B cell (primary cell): ENCODE data around the gene PTPRG. TPM values are rescaled to one million over a fixed set of nuclear protein-coding genes. Genes with fewer than 3 reads are reported as not detected.

ENCODE experiments used
- ATAC-seq: fragments of 200-7000 bp; cut with Tn5 transposase; one replicate; pipeline ENCODE4 v1.10.0; 2021; ENCODE audit warnings: low read depth, mild to moderate bottlenecking, moderate number of reproducible peaks, moderate library complexity
- CTCF ChIA-PET: fragments of 350-600 bp; sonication (Branson Sonifier 250); formaldehyde crosslinking; loops from one replicate; lab custom pipeline; 2021; ENCODE audit warnings: antibody characterized with exemption, inconsistent platforms; lab: Charles Lee
- POLR2A ChIA-PET: fragments of 350-600 bp; sonication (Branson Sonifier 250); formaldehyde crosslinking; loops from one replicate; lab custom pipeline; 2021; ENCODE audit warnings: antibody characterized with exemption; lab: Charles Lee
- DNase-seq: peaks from one replicate; pipeline ENCODE4 v3.0.0; 2013
- H2AFZ ChIP-seq: 2 replicates; pipeline ENCODE4 v1.6.1; 2012; ENCODE audit warnings: mild to moderate bottlenecking, low read depth, low read length; ENCODE audit not compliant: insufficient read depth, poor library complexity, severe bottlenecking
- H3K27ac ChIP-seq, 2 donors: 1 replicate in 1 of 2; 2 replicates in 1 of 2; pipeline ENCODE4 v1.5.1; 2012 to 2013; ENCODE audit warnings: low read length in 2 of 2, mild to moderate bottlenecking in 2 of 2, moderate library complexity in 1 of 2
- H3K27me3 ChIP-seq, 4 experiments: fragments of 200-600 bp in 1 of 4; sonication (generic) in 1 of 4; replicated peaks in 1 of 4; 1 replicate in 2 of 4; 2 replicates in 2 of 4; pipeline versions ENCODE4 v1.6.1 to v1.7.0; 2013 to 2016; ENCODE audit warnings: low read length in 3 of 4, mild to moderate bottlenecking in 2 of 4, mixed read lengths in 1 of 4, moderate library complexity in 1 of 4; ENCODE audit not compliant: insufficient read depth in 4 of 4, control insufficient read depth in 3 of 4; ENCODE audit errors: control extremely low read depth in 1 of 4
- H3K36me3 ChIP-seq, 2 experiments: replicated peaks in 1 of 2; 1 replicate in 1 of 2; 2 replicates in 1 of 2; pipeline versions ENCODE4 v1.6.1 to v1.7.1; 2013; ENCODE audit warnings: low read length in 1 of 2; ENCODE audit not compliant: insufficient read depth in 2 of 2, control insufficient read depth in 1 of 2; ENCODE audit errors: control extremely low read depth in 1 of 2, extremely low read depth in 1 of 2
- H3K4me1 ChIP-seq, 2 donors: fragments of 200-600 bp in 1 of 2; sonication (generic) in 1 of 2; 1 replicate in 1 of 2; 2 replicates in 1 of 2; pipeline versions ENCODE4 v1.5.1 to v1.6.1; 2013 to 2017; ENCODE audit warnings: low read length in 2 of 2; ENCODE audit not compliant: control insufficient read depth in 2 of 2, insufficient read depth in 2 of 2
- H3K4me2 ChIP-seq: replicated peaks from 2 replicates; pipeline ENCODE3; 2012; ENCODE audit warnings: mild to moderate bottlenecking, low read depth, low read length; ENCODE audit not compliant: poor library complexity, severe bottlenecking
- H3K4me3 ChIP-seq, 5 experiments: fragments of 200-600 bp in 1 of 5; sonication (generic) in 1 of 5; 1 replicate in 3 of 5; 2 replicates in 2 of 5; pipeline versions ENCODE4 v1.5.1 to v1.7.0; 2011 to 2016; ENCODE audit warnings: low read length in 4 of 5, mild to moderate bottlenecking in 4 of 5, low read depth in 2 of 5, control low read depth in 1 of 5, moderate library complexity in 1 of 5; ENCODE audit not compliant: insufficient read depth in 1 of 5; ENCODE audit errors: control extremely low read depth in 1 of 5, extremely low read depth in 1 of 5
- H3K79me2 ChIP-seq: fragments of 200-600 bp; sonication (generic); one replicate; pipeline ENCODE4 v1.6.0; 2016; ENCODE audit warnings: low read length; ENCODE audit not compliant: control insufficient read depth, insufficient read depth
- H3K9ac ChIP-seq: fragments of 200-600 bp; sonication (generic); 2 replicates; pipeline ENCODE4 v1.6.1; 2017; ENCODE audit warnings: mild to moderate bottlenecking, low read length, moderate library complexity
- H3K9me3 ChIP-seq, 3 donors: one replicate each; pipeline versions ENCODE4 v1.6.1 to v1.7.1; 2013; ENCODE audit warnings: low read length in 2 of 3; ENCODE audit not compliant: control insufficient read depth in 2 of 3, insufficient read depth in 1 of 3; ENCODE audit errors: control extremely low read depth in 1 of 3
- H4K20me1 ChIP-seq: 2 replicates; pipeline ENCODE4 v1.6.0; 2012; ENCODE audit warnings: mild to moderate bottlenecking, low read length; ENCODE audit not compliant: insufficient read depth, control insufficient read depth, poor library complexity, severe bottlenecking
- H3K27ac Mint-ChIP-seq: one replicate; pipeline ENCODE4 v1.8.0; 2021; ENCODE audit warnings: mixed read lengths
- H3K27me3 Mint-ChIP-seq: one replicate; pipeline ENCODE4 v1.8.0; 2021; ENCODE audit warnings: mixed read lengths
- H3K4me1 Mint-ChIP-seq: one replicate; pipeline ENCODE4 v1.8.0; 2021; ENCODE audit warnings: mixed read lengths
- H3K4me3 Mint-ChIP-seq: one replicate; pipeline ENCODE4 v1.8.0; 2021; ENCODE audit warnings: mixed read lengths
- H3K9me3 Mint-ChIP-seq: one replicate; pipeline ENCODE4 v1.8.0; 2022; ENCODE audit warnings: mixed read lengths; ENCODE audit not compliant: insufficient read depth
- EZH2 ChIP-seq: IDR thresholded peaks from 2 replicates; pipeline ENCODE4 v1.6.1; 2012; ENCODE audit warnings: borderline replicate concordance, low read depth, mild to moderate bottlenecking, moderate library complexity, low read length; ENCODE audit not compliant: insufficient read depth, poor library complexity, severe bottlenecking
- WGBS: methylation state at CpG from one replicate; pipeline ENCODE4 v1.1.5; 2013; ENCODE audit warnings: missing lambda C conversion rate; ENCODE audit not compliant: insufficient coverage; 5-methylcytosine and 5-hydroxymethylcytosine counted together
- intact Hi-C: fragments of 100-400 bp; cut with micrococcal nuclease; formaldehyde crosslinking; loops from one replicate; pipeline ENCODE4 v1.10.0; 2022
- polyA plus RNA-seq: library from polyadenylated mRNA; depleted of rRNA; stranded (reverse); fragments of >200 nt; gene quantifications from 2 replicates; pipeline ENCODE4 v1.2.3, GENCODE V29; 2012
- total RNA-seq, 2 donors: library from RNA; stranded (reverse); fragments of 120-200 nt in 1 of 2; gene quantifications; 1 replicate in 1 of 2; 2 replicates in 1 of 2; pipeline versions ENCODE4 v1.2.3 to v1.2.4, GENCODE V29; 2013 to 2022
- TF ChIP-seq, protein P1 (sequence below): fragments of 200-600 bp; IDR thresholded peaks from one replicate; pipeline ENCODE4 v1.8.0; 2022; ENCODE audit warnings: antibody characterized with exemption, mild to moderate bottlenecking

The PTPRG gene
- total and polyA plus RNA-seq, 2 donors (not counting 1 experiment from before 2014, with no cell fraction given) = 0.12 to 1.3 TPM

GRCh38 chr3:61966200-61966599 is 404.8 kb downstream of the PTPRG start:
- Mint-ChIP-seq H3K27ac (no peak overlapping the region), H3K9me3 (no peaks in the 10 kb centered on the region), H3K4me3 (no peak overlapping the region), H3K4me1 (no peaks in the 10 kb centered on the region), H3K27me3 (no peaks in the 10 kb centered on the region)
- H3K9me3 ChIP-seq = no peaks in the 10 kb centered on the region
- no peaks in the 10 kb centered on the region for H3K79me2 ChIP-seq
- whole genome bisulfite sequencing = 100% methylated on average over 2 of the region's 2 CpGs
- H4K20me1 ChIP-seq = no peaks in the 10 kb centered on the region
- H2AFZ ChIP-seq = no peak overlapping the region
- no peaks in the 10 kb centered on the region for H3K36me3 ChIP-seq
- no peak overlapping the region for H3K9ac ChIP-seq
- POLR2A ChIA-PET = no interaction called here
- no peaks in the 10 kb centered on the region for H3K27me3 ChIP-seq
- no peak overlapping the region for H3K27ac ChIP-seq
- CTCF ChIA-PET = no interaction called here
- H3K4me2 ChIP-seq = no peak overlapping the region
- H3K4me1 ChIP-seq = no peaks in the 10 kb centered on the region
- TF ChIP-seq, protein P1, sequence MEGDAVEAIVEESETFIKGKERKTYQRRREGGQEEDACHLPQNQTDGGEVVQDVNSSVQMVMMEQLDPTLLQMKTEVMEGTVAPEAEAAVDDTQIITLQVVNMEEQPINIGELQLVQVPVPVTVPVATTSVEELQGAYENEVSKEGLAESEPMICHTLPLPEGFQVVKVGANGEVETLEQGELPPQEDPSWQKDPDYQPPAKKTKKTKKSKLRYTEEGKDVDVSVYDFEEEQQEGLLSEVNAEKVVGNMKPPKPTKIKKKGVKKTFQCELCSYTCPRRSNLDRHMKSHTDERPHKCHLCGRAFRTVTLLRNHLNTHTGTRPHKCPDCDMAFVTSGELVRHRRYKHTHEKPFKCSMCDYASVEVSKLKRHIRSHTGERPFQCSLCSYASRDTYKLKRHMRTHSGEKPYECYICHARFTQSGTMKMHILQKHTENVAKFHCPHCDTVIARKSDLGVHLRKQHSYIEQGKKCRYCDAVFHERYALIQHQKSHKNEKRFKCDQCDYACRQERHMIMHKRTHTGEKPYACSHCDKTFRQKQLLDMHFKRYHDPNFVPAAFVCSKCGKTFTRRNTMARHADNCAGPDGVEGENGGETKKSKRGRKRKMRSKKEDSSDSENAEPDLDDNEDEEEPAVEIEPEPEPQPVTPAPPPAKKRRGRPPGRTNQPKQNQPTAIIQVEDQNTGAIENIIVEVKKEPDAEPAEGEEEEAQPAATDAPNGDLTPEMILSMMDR = no peak
- TF ChIP-seq EZH2 = no peak
- H3K4me3 ChIP-seq = no peak overlapping the region
- DNase-seq (no peak), ATAC-seq (no peak)
- intact Hi-C loops = no loop called here

- Mint-ChIP-seq H3K4me3 (no peak overlapping the region), H3K27ac (no peak overlapping the region), H3K4me1 (no peaks in the 10 kb centered on the region), H3K9me3 (no peaks in the 10 kb centered on the region), H3K27me3 (no peaks in the 10 kb centered on the region)
- ChIA-PET CTCF (no interaction called here), POLR2A (no interaction called here)
- TF ChIP-seq, protein P1 = no peak
- no peak for TF ChIP-seq EZH2
- Histone ChIP-seq H3K79me2 (no peaks in the 10 kb centered on the region), H3K9me3 (no peaks in the 10 kb centered on the region), H3K36me3 (no peaks in the 10 kb centered on the region), H3K9ac (no peak overlapping the region), H3K27ac (no peak overlapping the region), H3K4me2 (no peak overlapping the region), H3K27me3 (no peaks in the 10 kb centered on the region), H4K20me1 (no peaks in the 10 kb centered on the region), H3K4me3 (no peak overlapping the region), H2AFZ (no peak overlapping the region), H3K4me1 (no peaks in the 10 kb centered on the region)
- WGBS = no CpG with 5 or more reads among the region's 2 CpGs
- ATAC-seq (no peak), DNase-seq (no peak)
- intact Hi-C loops = no loop called here
These were observed 405.6 kb downstream of the PTPRG start for GRCh38 chr3:61967019-61967418.
